HCT116 (cell line): Measurements from ENCODE around the gene WASL.

Experiments
- EZH2 ChIP-seq: fragments of 200-600 bp; sonication (generic); IDR thresholded peaks from 2 replicates; pipeline ENCODE4 v1.6.1; 2017; ENCODE audit warnings: antibody characterized with exemption, mixed run types
- SP1 ChIP-seq: IDR thresholded peaks from 2 replicates; pipeline ENCODE4 v1.6.1; 2012; ENCODE audit warnings: low read depth
- YY1 ChIP-seq: IDR thresholded peaks from 2 replicates; pipeline ENCODE4 v1.6.1; 2011; ENCODE audit warnings: low read length, low read depth, moderate library complexity, mild to moderate bottlenecking; ENCODE audit not compliant: insufficient replicate concordance; ENCODE audit errors: extremely low read depth
- TF ChIP-seq, protein P1 (sequence below), 3 experiments: fragments of 200-600 bp in 1 of 3; sonication (generic) in 1 of 3; IDR thresholded peaks in 2 of 3; conservative IDR thresholded peaks in 1 of 3; 2 replicates each; pipeline ENCODE4 v1.5.1; 2012 to 2017; ENCODE audit warnings: low read depth in 2 of 3, low read length in 2 of 3, antibody characterized with exemption in 1 of 3, borderline replicate concordance in 1 of 3, control low read depth in 1 of 3, mild to moderate bottlenecking in 1 of 3, mixed read lengths in 1 of 3, mixed run types in 1 of 3, moderate library complexity in 1 of 3; ENCODE audit not compliant: insufficient read depth in 1 of 3
- TF ChIP-seq, protein P2 (sequence below): IDR thresholded peaks from 2 replicates; pipeline ENCODE4 v1.6.1; 2012; ENCODE audit warnings: low read depth

GRCh38 chr7:123791001-123791400 lies 42.2 kb upstream of the WASL start:
- TF ChIP-seq, protein P1, sequence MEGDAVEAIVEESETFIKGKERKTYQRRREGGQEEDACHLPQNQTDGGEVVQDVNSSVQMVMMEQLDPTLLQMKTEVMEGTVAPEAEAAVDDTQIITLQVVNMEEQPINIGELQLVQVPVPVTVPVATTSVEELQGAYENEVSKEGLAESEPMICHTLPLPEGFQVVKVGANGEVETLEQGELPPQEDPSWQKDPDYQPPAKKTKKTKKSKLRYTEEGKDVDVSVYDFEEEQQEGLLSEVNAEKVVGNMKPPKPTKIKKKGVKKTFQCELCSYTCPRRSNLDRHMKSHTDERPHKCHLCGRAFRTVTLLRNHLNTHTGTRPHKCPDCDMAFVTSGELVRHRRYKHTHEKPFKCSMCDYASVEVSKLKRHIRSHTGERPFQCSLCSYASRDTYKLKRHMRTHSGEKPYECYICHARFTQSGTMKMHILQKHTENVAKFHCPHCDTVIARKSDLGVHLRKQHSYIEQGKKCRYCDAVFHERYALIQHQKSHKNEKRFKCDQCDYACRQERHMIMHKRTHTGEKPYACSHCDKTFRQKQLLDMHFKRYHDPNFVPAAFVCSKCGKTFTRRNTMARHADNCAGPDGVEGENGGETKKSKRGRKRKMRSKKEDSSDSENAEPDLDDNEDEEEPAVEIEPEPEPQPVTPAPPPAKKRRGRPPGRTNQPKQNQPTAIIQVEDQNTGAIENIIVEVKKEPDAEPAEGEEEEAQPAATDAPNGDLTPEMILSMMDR (IDR thresholded peaks at IDR 0.05 in 2 of 3, conservative IDR thresholded peaks at IDR 0.05 in 1 of 3; ENCODE audit: borderline replicate concordance in 1 of 3, insufficient read depth in 1 of 3, low read depth in 2 of 3, low read length in 2 of 3): no peak
- TF ChIP-seq EZH2: no peak
- TF ChIP-seq YY1: no peak
- no peak for TF ChIP-seq SP1
- TF ChIP-seq, protein P2, sequence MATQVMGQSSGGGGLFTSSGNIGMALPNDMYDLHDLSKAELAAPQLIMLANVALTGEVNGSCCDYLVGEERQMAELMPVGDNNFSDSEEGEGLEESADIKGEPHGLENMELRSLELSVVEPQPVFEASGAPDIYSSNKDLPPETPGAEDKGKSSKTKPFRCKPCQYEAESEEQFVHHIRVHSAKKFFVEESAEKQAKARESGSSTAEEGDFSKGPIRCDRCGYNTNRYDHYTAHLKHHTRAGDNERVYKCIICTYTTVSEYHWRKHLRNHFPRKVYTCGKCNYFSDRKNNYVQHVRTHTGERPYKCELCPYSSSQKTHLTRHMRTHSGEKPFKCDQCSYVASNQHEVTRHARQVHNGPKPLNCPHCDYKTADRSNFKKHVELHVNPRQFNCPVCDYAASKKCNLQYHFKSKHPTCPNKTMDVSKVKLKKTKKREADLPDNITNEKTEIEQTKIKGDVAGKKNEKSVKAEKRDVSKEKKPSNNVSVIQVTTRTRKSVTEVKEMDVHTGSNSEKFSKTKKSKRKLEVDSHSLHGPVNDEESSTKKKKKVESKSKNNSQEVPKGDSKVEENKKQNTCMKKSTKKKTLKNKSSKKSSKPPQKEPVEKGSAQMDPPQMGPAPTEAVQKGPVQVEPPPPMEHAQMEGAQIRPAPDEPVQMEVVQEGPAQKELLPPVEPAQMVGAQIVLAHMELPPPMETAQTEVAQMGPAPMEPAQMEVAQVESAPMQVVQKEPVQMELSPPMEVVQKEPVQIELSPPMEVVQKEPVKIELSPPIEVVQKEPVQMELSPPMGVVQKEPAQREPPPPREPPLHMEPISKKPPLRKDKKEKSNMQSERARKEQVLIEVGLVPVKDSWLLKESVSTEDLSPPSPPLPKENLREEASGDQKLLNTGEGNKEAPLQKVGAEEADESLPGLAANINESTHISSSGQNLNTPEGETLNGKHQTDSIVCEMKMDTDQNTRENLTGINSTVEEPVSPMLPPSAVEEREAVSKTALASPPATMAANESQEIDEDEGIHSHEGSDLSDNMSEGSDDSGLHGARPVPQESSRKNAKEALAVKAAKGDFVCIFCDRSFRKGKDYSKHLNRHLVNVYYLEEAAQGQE: no peak
